ENCODE measurements around the gene HIVEP3.

GRCh38 chr1:41791667-41792484 is 126.8 kb downstream of the HIVEP3 start:
- TF ChIP-seq, protein P1, sequence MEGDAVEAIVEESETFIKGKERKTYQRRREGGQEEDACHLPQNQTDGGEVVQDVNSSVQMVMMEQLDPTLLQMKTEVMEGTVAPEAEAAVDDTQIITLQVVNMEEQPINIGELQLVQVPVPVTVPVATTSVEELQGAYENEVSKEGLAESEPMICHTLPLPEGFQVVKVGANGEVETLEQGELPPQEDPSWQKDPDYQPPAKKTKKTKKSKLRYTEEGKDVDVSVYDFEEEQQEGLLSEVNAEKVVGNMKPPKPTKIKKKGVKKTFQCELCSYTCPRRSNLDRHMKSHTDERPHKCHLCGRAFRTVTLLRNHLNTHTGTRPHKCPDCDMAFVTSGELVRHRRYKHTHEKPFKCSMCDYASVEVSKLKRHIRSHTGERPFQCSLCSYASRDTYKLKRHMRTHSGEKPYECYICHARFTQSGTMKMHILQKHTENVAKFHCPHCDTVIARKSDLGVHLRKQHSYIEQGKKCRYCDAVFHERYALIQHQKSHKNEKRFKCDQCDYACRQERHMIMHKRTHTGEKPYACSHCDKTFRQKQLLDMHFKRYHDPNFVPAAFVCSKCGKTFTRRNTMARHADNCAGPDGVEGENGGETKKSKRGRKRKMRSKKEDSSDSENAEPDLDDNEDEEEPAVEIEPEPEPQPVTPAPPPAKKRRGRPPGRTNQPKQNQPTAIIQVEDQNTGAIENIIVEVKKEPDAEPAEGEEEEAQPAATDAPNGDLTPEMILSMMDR (IDR thresholded peaks at IDR 0.05): no peak
- TF ChIP-seq EZH2 (IDR thresholded peaks at IDR 0.05): no peak
- no peak for TF ChIP-seq EZH2phosphoT487 (IDR thresholded peaks at IDR 0.05)
